Panc1 (cell line): ENCODE measurements around the gene ARFRP1.
"Not testable (repeated sequence)": the region's sequence is repeated elsewhere in the genome, so short reads cannot be mapped to it uniquely, and the experiment has no call there.

Experiments
- CTCF ChIP-seq: fragments of 450-650 bp; IDR thresholded peaks from 2 replicates; pipeline ENCODE4 v1.5.1; 2017; ENCODE audit warnings: mild to moderate bottlenecking
- POLR2AphosphoS5 ChIP-seq: IDR thresholded peaks from 2 replicates; pipeline ENCODE4 v1.6.1; 2012; ENCODE audit warnings: mild to moderate bottlenecking, low read depth, low read length, moderate library complexity
- SIN3A ChIP-seq: IDR thresholded peaks from 2 replicates; pipeline ENCODE4 v1.6.1; 2012; ENCODE audit warnings: low read depth, mild to moderate bottlenecking, low read length, moderate library complexity, borderline replicate concordance; ENCODE audit not compliant: insufficient read depth

- TF ChIP-seq POLR2AphosphoS5, CTCF, SIN3A: not testable (repeated sequence)
These were observed 22.5 kb upstream of the ARFRP1 start for GRCh38 chr20:63730189-63730733.
